Heart left ventricle (tissue), 13 donors: ENCODE data around the gene DRC3.

Source experiments
- POLR2A ChIP-seq, 2 donors: fragments of 450-650 bp; IDR thresholded peaks; one replicate each; pipeline ENCODE4 v1.6.1; 2017; ENCODE audit warnings: antibody characterized with exemption in 2 of 2, mild to moderate bottlenecking in 2 of 2, moderate library complexity in 2 of 2
- TF ChIP-seq, protein P1 (sequence below), 12 donors: fragments of 200-600 bp; sonication (generic) in 4 of 12; IDR thresholded peaks; one replicate each; pipeline versions ENCODE4 v1.5.0 to v1.8.0; 2018 to 2022; ENCODE audit warnings: antibody characterized with exemption in 12 of 12, mild to moderate bottlenecking in 5 of 12
- donor health status: ischemic (EF 13 %, LVEDD 7.1; RV severe dilation, severe dysfunction).
- donor health status: DM: no; HTN: yes; CAD: no.
- donor health status: DM: no; HTN: no; CAD: no.
- donor health status: ischemic (EF 25% LVEDD 6.9; RV normal size, moderate dysfunction).
- donor health status: ischemic (EF 25% LVEDD 5.7; RV mildly dilated, moderate dysfunction).
- donor health status: ischemic (EF 35%, LVEDD 5.7; RV mildly dilated, moderate dysfunction).
- donor health status: nonischemic (EF 11% LVEDD 7.7; RV severe dilation, severe dysfunction).
- donor health status: DM: yes; HTN: yes; CAD: no.
- donor health status: PGD.
- donor health status: ischemic (EF 29% LVEDD 5.4; RV normal size, mild dysfunction).
- donor health status: nonischemic (EF 23%, LVEDD 6.1; RV moderate dilation, normal function).

- TF ChIP-seq, protein P1, sequence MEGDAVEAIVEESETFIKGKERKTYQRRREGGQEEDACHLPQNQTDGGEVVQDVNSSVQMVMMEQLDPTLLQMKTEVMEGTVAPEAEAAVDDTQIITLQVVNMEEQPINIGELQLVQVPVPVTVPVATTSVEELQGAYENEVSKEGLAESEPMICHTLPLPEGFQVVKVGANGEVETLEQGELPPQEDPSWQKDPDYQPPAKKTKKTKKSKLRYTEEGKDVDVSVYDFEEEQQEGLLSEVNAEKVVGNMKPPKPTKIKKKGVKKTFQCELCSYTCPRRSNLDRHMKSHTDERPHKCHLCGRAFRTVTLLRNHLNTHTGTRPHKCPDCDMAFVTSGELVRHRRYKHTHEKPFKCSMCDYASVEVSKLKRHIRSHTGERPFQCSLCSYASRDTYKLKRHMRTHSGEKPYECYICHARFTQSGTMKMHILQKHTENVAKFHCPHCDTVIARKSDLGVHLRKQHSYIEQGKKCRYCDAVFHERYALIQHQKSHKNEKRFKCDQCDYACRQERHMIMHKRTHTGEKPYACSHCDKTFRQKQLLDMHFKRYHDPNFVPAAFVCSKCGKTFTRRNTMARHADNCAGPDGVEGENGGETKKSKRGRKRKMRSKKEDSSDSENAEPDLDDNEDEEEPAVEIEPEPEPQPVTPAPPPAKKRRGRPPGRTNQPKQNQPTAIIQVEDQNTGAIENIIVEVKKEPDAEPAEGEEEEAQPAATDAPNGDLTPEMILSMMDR (IDR thresholded peaks at IDR 0.05), result no peak
- no peak for TF ChIP-seq POLR2A (IDR thresholded peaks at IDR 0.05)
These were observed 15.8 kb downstream of the DRC3 start for GRCh38 chr17:17988427-17988945.
